ENCODE measurements around the gene GBX2. TPM values are rescaled to one million over a fixed set of nuclear protein-coding genes. Genes with fewer than 3 reads are reported as not detected.

Gene GBX2
- total RNA-seq, 4 donors from 2014 or later = not detected

- H3K27me3 ChIP-seq = peaks cover 96 to 98% (median 96%) of the 10 kb centered on the region in 3 donors
- peaks cover 34 to 36% of the 10 kb centered on the region in 2 donors for H3K4me1 ChIP-seq
- intact Hi-C loops (cut with DNase I; ENCODE audit: low total_unique reads) (no loop called here), in situ Hi-C loops (cut with MboI; ENCODE audit: low sequenced_read_pairs in 4 of 4) (no loop called here)
- H3K27ac ChIP-seq = no peak overlapping the region
- no peak for DNase-seq
- no peaks in the 10 kb centered on the region for H3K9me3 ChIP-seq
- TF ChIP-seq POLR2A (IDR thresholded peaks at IDR 0.05) = no peak
- TF ChIP-seq, protein P1, sequence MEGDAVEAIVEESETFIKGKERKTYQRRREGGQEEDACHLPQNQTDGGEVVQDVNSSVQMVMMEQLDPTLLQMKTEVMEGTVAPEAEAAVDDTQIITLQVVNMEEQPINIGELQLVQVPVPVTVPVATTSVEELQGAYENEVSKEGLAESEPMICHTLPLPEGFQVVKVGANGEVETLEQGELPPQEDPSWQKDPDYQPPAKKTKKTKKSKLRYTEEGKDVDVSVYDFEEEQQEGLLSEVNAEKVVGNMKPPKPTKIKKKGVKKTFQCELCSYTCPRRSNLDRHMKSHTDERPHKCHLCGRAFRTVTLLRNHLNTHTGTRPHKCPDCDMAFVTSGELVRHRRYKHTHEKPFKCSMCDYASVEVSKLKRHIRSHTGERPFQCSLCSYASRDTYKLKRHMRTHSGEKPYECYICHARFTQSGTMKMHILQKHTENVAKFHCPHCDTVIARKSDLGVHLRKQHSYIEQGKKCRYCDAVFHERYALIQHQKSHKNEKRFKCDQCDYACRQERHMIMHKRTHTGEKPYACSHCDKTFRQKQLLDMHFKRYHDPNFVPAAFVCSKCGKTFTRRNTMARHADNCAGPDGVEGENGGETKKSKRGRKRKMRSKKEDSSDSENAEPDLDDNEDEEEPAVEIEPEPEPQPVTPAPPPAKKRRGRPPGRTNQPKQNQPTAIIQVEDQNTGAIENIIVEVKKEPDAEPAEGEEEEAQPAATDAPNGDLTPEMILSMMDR (IDR thresholded peaks at IDR 0.05 in 4 of 5, conservative IDR thresholded peaks at IDR 0.05 in 1 of 5) = peak in 1 of 5 experiments; percentile 12
- peak overlapping the region; percentile 34 to 51 (median 42) for H3K4me3 ChIP-seq
- no peaks in the 10 kb centered on the region for H3K36me3 ChIP-seq
- peak; percentile 13 to 34 for ATAC-seq
Observed at GRCh38 chr2:236167297-236168109, 683 bp downstream of the GBX2 start.

- H3K4me1 ChIP-seq = peaks cover 29 to 31% of the 10 kb centered on the region in 2 donors
Observed at GRCh38 chr2:236166796-236167296, 1.3 kb downstream of the GBX2 start.

GRCh38 chr2:236165842-236166795 lies 2.1 kb downstream of the GBX2 start:
- Histone ChIP-seq H3K4me1 (peaks cover 25 to 29% of the 10 kb centered on the region in 2 donors), H3K27me3 (peaks cover 92 to 97% (median 93%) of the 10 kb centered on the region in 3 donors), H3K4me3 (peak overlapping the region; percentile 27 to 51 (median 39)), H3K9me3 (no peaks in the 10 kb centered on the region), H3K27ac (no peak overlapping the region), H3K36me3 (no peaks in the 10 kb centered on the region)
- in situ Hi-C loops (cut with MboI; ENCODE audit: low sequenced_read_pairs in 4 of 4) = no loop called here
- intact Hi-C loops (cut with DNase I; ENCODE audit: low total_unique reads) = no loop called here
- no peak for ATAC-seq
- DNase-seq = no peak
- no peak for TF ChIP-seq POLR2A (IDR thresholded peaks at IDR 0.05)
- TF ChIP-seq, protein P1 (IDR thresholded peaks at IDR 0.05 in 4 of 5, conservative IDR thresholded peaks at IDR 0.05 in 1 of 5) = no peak

More at GRCh38 chr2:236166796-236167296, 1.3 kb downstream of the GBX2 start:
- TF ChIP-seq, protein P1 (IDR thresholded peaks at IDR 0.05 in 4 of 5, conservative IDR thresholded peaks at IDR 0.05 in 1 of 5) = no peak
- no peak for TF ChIP-seq POLR2A (IDR thresholded peaks at IDR 0.05)
- H3K4me3 ChIP-seq = peak overlapping the region; percentile 34 to 51 (median 42)
- intact Hi-C loops (cut with DNase I; ENCODE audit: low total_unique reads) = no loop called here
- ATAC-seq (no peak), DNase-seq (no peak)
- no peaks in the 10 kb centered on the region for H3K9me3 ChIP-seq
- no peaks in the 10 kb centered on the region for H3K36me3 ChIP-seq
- peaks cover 96 to 98% (median 96%) of the 10 kb centered on the region in 3 donors for H3K27me3 ChIP-seq
- H3K27ac ChIP-seq = no peak overlapping the region
- in situ Hi-C loops (cut with MboI; ENCODE audit: low sequenced_read_pairs in 4 of 4) = no loop called here

DNA sequence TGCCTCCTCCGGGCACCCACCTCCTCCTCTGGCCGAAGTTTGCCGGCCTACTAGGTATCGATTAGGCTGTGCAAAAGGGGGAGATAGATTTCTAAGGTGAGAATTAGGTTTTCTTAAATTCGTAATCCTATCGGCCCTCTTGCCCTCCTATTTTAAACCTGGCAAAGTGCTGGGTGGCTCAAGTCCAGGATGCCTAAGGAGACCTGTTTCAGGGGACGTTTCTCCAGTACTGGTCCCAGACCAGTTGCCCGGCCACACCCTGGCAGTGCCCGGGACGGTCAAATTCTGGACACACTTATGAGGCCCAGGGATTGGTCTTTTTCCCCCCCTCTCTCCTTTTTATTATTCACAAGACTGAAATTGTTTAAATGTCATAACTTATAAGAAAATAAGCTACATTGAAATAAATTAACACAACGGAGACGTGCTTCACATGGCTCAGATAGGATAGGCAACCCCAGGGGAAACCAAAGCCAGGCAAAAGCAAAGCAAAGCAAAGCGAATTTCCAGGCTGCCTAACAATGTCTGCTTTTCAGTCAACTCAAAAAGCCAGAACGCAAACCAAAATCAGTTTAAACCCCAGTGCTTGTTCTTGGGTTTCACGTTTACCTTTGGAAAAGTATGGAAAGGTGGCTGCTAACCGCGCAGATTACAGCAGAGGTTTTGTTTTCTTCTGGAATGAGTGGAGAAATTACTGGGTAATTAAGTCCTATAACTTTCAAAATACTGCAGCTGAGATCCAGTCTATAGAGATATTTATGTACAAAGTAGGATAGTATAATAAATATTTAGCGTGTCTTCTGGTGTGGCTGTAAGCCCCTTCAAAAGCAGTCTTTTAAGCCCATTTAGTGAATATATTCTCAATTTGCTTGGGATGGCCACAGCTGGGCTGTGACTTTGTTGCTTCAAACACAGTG lies 3.0 kb downstream of the GBX2 start:
- TF ChIP-seq, protein P1 (IDR thresholded peaks at IDR 0.05 in 4 of 5, conservative IDR thresholded peaks at IDR 0.05 in 1 of 5) = no peak
- TF ChIP-seq POLR2A (IDR thresholded peaks at IDR 0.05) = no peak
- ATAC-seq (no peak), DNase-seq (no peak)
- H3K4me3 ChIP-seq = peak overlapping the region; percentile 28 to 53 (median 46)
- in situ Hi-C loops (cut with MboI; ENCODE audit: low sequenced_read_pairs in 4 of 4) (no loop called here), intact Hi-C loops (cut with DNase I; ENCODE audit: low total_unique reads) (no loop called here)
- H3K27me3 ChIP-seq = peaks cover 89 to 95% (median 92%) of the 10 kb centered on the region in 3 donors
- H3K27ac ChIP-seq = no peak overlapping the region
- H3K36me3 ChIP-seq = no peaks in the 10 kb centered on the region
- no peaks in the 10 kb centered on the region for H3K9me3 ChIP-seq
- H3K4me1 ChIP-seq = peaks cover 25 to 29% of the 10 kb centered on the region in 2 donors

All from gastrocnemius medialis (tissue), 4 donors.